ENCODE measurements around the gene GPR152. TPM values are rescaled to one million over a fixed set of nuclear protein-coding genes. Genes with fewer than 3 reads are reported as not detected.
"Not testable (repeated sequence)": the region's sequence is repeated elsewhere in the genome, so short reads cannot be mapped to it uniquely, and the experiment has no call there.

GPR152 gene
- total RNA-seq, 1 donor from 2014 or later, result not detected

- Mint-ChIP-seq H3K4me3 (peak overlapping the region; percentile 93), H3K4me1 (ENCODE audit: unreplicated experiment) (peaks cover 8% of the 10 kb centered on the region), H3K27ac (peak overlapping the region; percentile 84), H3K9me3 (no peaks in the 10 kb centered on the region), H3K27me3 (no peaks in the 10 kb centered on the region), H3K36me3 (no peaks in the 10 kb centered on the region)
- no peak for TF ChIP-seq CTCF (conservative IDR thresholded peaks at IDR 0.05)
- DNase-seq (ENCODE audit: extremely low spot score, unreplicated experiment), result no peak
These were observed 23.4 kb downstream of the GPR152 start for GRCh38 chr11:67429038-67429668.

- TF ChIP-seq CTCF (conservative IDR thresholded peaks at IDR 0.05), result no peak
- Mint-ChIP-seq H3K4me3 (peak within 1 kb of the TSS; percentile 93), H3K27me3 (no peaks in the 10 kb centered on the region), H3K9me3 (no peaks in the 10 kb centered on the region), H3K4me1 (ENCODE audit: unreplicated experiment) (peaks cover 8% of the 10 kb centered on the region), H3K27ac (peak within 1 kb of the TSS; percentile 84), H3K36me3 (no peaks in the 10 kb centered on the region)
- peak; percentile 98 for DNase-seq (ENCODE audit: extremely low spot score, unreplicated experiment)
These were observed 24.2 kb downstream of the GPR152 start, which contains the start of gene RPS6KB2 for GRCh38 chr11:67428052-67429001. Gene RPS6KB2 (plus strand): TSS chr11:67428494. CDS start chr11:67428546, 52 bp downstream.

- peak overlapping the region; percentile 84 for H3K27ac Mint-ChIP-seq
These were observed 25.1 kb downstream of the GPR152 start for GRCh38 chr11:67427364-67427859.

GRCh38 chr11:67423891-67424613 lies 28.5 kb downstream of the GPR152 start:
- DNase-seq (ENCODE audit: extremely low spot score, unreplicated experiment), result no peak
- no peaks in the 10 kb centered on the region for H3K36me3 Mint-ChIP-seq
- TF ChIP-seq CTCF (conservative IDR thresholded peaks at IDR 0.05), result no peak
- no peaks in the 10 kb centered on the region for H3K9me3 Mint-ChIP-seq
- H3K4me1 Mint-ChIP-seq (ENCODE audit: unreplicated experiment), result peaks cover 12% of the 10 kb centered on the region
- no peaks in the 10 kb centered on the region for H3K27me3 Mint-ChIP-seq
- H3K4me3 Mint-ChIP-seq, result no peak overlapping the region
- no peak overlapping the region for H3K27ac Mint-ChIP-seq

More at GRCh38 chr11:67427364-67427859, 25.1 kb downstream of the GPR152 start:
- not testable (repeated sequence) for H3K27me3 Mint-ChIP-seq; H3K36me3 Mint-ChIP-seq; H3K9me3 Mint-ChIP-seq; DNase-seq (ENCODE audit: extremely low spot score, unreplicated experiment); H3K4me1 Mint-ChIP-seq (ENCODE audit: unreplicated experiment)
- peak overlapping the region; percentile 93 for H3K4me3 Mint-ChIP-seq

GRCh38 chr11:67423466-67423865 lies 29.1 kb downstream of the GPR152 start:
- Mint-ChIP-seq H3K4me3 (no peak overlapping the region), H3K27me3 (no peaks in the 10 kb centered on the region), H3K4me1 (ENCODE audit: unreplicated experiment) (peaks cover 12% of the 10 kb centered on the region), H3K9me3 (no peaks in the 10 kb centered on the region), H3K27ac (no peak overlapping the region), H3K36me3 (no peaks in the 10 kb centered on the region)
- no peak for TF ChIP-seq CTCF (conservative IDR thresholded peaks at IDR 0.05)
- DNase-seq (ENCODE audit: extremely low spot score, unreplicated experiment), result no peak

All from type B pancreatic cell (in vitro differentiated cells).